ENCODE measurements around the gene GPR3. TPM values are rescaled to one million over a fixed set of nuclear protein-coding genes. Genes with fewer than 3 reads are reported as not detected.

GPR3 gene
- polyA plus RNA-seq, 3 donors from 2014 or later, result not detected

DNA sequence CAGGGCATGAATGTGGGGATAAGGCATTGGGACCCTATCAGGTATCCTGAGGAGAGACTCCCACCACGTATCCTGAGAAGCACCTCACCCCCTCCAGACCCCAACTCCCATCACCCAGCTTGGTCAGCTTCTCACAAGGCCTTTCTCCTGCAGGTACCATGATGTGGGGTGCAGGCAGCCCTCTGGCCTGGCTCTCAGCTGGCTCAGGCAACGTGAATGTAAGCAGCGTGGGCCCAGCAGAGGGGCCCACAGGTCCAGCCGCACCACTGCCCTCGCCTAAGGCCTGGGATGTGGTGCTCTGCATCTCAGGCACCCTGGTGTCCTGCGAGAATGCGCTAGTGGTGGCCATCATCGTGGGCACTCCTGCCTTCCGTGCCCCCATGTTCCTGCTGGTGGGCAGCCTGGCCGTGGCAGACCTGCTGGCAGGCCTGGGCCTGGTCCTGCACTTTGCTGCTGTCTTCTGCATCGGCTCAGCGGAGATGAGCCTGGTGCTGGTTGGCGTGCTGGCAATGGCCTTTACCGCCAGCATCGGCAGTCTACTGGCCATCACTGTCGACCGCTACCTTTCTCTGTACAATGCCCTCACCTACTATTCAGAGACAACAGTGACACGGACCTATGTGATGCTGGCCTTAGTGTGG lies 1.3 kb downstream of the GPR3 start:
- no peak for DNase-seq
- no peaks in the 10 kb centered on the region for H3K9me3 Mint-ChIP-seq
- H3K27ac Mint-ChIP-seq, result peak overlapping the region in 1 of 6 donors; percentile 74
- H3K27me3 Mint-ChIP-seq (ENCODE audit: low read depth in 3 of 3), result peaks cover 6 to 27% (median 16%) of the 10 kb centered on the region in 3 donors
- H3K4me3 Mint-ChIP-seq, result peak overlapping the region in 4 of 5 donors; percentile 46 to 60 (median 54)
- H3K36me3 Mint-ChIP-seq, result no peaks in the 10 kb centered on the region
- peaks cover 9 to 15% of the 10 kb centered on the region in 2 donors for H3K4me1 Mint-ChIP-seq

DNA sequence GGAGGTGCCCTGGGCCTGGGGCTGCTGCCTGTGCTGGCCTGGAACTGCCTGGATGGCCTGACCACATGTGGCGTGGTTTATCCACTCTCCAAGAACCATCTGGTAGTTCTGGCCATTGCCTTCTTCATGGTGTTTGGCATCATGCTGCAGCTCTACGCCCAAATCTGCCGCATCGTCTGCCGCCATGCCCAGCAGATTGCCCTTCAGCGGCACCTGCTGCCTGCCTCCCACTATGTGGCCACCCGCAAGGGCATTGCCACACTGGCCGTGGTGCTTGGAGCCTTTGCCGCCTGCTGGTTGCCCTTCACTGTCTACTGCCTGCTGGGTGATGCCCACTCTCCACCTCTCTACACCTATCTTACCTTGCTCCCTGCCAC lies 1.8 kb downstream of the GPR3 start:
- Mint-ChIP-seq H3K36me3 (no peaks in the 10 kb centered on the region), H3K27me3 (ENCODE audit: low read depth in 3 of 3) (peaks cover 6 to 32% (median 16%) of the 10 kb centered on the region in 3 donors), H3K27ac (peak overlapping the region in 4 of 6 donors; percentile 6 to 83 (median 54)), H3K9me3 (no peaks in the 10 kb centered on the region), H3K4me1 (peaks cover 9 to 15% of the 10 kb centered on the region in 2 donors), H3K4me3 (peak overlapping the region in 4 of 5 donors; percentile 11 to 59 (median 30))
- no peak for DNase-seq

DNA sequence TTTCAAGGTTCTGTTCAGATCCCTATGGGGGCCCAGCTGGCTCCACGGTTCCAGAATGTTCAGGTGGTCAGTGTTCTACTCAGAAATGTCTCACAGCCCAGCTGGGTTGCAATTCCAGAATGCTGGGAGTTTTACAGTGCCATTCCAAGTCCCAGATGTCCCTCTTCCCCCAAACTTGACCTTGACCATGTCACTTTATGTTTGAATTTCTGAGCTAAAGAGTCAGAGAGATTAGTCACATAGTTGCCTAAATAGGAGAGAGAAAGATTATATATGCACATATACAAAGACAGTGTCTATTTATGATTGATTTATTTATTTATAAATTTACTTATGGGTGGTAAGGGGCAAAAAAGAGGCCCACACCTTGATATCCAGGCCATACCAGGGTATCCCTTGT lies 2.5 kb downstream of the GPR3 start:
- Mint-ChIP-seq H3K27ac (peak overlapping the region in 2 of 6 donors; percentile 34 to 46), H3K4me3 (peak overlapping the region in 1 of 5 donors; percentile 2)

DNA sequence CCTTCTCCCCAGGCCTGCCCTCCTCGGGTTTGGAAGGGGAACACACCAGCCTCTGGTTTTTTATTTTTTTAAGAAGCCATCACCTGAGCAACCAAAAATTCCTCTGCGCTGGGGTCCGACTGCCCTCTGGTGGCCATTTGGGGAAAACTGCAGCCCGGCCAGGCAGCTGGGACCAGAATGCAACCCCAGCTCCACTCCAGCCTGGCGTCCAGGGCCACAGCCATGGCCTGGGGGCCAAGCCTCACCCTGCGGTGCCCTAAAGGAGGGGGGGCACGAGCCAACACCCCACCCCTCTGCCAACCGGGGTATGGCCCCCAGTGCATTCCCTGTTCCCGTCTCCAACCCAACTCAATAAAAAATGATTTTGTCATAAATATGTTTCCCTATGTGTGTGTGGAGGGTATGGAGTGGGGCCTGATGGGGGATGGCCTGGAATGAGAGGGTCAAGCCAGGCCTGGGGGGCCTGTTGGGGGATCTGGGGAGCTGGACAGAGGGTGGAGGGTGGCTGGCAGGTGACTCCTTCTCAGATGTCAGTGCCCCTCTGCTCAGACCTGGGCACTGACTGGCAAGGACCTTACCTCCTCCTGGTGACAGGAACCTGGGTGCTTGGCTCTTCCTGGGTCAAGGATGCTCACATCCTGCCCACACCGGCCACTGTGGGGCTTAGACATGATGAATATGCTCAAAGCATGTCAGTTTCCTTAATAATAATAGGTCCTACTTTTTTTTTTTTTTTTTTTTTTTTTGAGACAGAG lies 3.2 kb downstream of the GPR3 start:
- peak; percentile 76 to 80 (median 78) for DNase-seq
- H3K36me3 Mint-ChIP-seq, result no peaks in the 10 kb centered on the region
- H3K9me3 Mint-ChIP-seq, result no peaks in the 10 kb centered on the region
- no peak overlapping the region for H3K4me3 Mint-ChIP-seq
- peaks cover 12 to 16% of the 10 kb centered on the region in 2 donors for H3K4me1 Mint-ChIP-seq
- peaks cover 4 to 35% (median 13%) of the 10 kb centered on the region in 3 donors for H3K27me3 Mint-ChIP-seq (ENCODE audit: low read depth in 3 of 3)
- H3K27ac Mint-ChIP-seq, result no peak overlapping the region

More for the DNA sequence above, 2.5 kb downstream of the GPR3 start:
- no peak for DNase-seq
- H3K4me1 Mint-ChIP-seq, result peaks cover 9 to 15% of the 10 kb centered on the region in 2 donors
- H3K36me3 Mint-ChIP-seq, result no peaks in the 10 kb centered on the region
- H3K9me3 Mint-ChIP-seq, result no peaks in the 10 kb centered on the region
- peaks cover 6 to 34% (median 13%) of the 10 kb centered on the region in 3 donors for H3K27me3 Mint-ChIP-seq (ENCODE audit: low read depth in 3 of 3)

DNA sequence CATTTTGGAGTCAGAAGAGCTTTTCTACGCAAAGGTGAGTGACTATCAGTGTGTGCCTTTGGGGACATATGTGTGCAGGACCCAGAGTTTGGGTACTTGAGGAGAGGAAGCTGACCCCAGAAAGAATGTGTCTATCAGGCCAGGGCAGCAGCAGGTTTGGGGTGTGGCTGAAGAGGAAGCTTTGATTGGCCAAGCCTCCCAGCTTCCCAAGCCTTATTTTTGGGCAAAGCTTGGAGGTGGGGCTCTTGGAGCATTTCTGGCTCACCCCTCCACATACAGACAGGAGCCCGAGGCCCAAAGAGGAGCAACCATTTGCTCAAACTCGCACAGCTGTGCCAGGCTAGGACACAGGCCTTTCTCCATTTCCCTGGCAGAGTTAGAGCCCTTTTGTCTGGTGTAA lies 4.7 kb downstream of the GPR3 start:
- Mint-ChIP-seq H3K9me3 (no peaks in the 10 kb centered on the region), H3K36me3 (no peaks in the 10 kb centered on the region), H3K4me1 (peaks cover 17 to 18% of the 10 kb centered on the region in 2 donors), H3K27ac (no peak overlapping the region), H3K27me3 (ENCODE audit: low read depth in 3 of 3) (peaks cover 2 to 24% (median 9%) of the 10 kb centered on the region in 3 donors), H3K4me3 (no peak overlapping the region)
- DNase-seq, result no peak

DNA sequence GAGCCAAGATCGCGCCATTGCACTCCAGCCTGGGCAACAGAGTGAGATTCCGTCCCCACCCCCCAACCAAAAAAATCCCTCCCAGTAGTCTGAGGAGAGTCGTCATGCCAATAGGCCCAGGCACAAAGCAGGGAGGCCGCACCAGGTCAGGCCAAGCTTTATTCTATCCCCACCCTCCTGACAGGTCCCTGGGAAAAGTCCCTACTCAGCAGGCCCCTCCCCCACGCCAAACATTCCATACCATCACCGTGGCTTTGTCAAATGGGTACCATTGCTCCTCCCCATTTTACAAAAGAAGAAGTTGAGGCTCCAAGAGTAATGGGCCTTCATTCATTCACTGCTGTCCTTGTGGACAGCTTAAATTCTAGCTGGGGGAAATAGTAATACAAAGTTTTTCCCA lies 5.3 kb downstream of the GPR3 start:
- Mint-ChIP-seq H3K27ac (peak overlapping the region in 2 of 6 donors; percentile 7 to 40), H3K9me3 (no peaks in the 10 kb centered on the region), H3K4me3 (no peak overlapping the region), H3K36me3 (no peaks in the 10 kb centered on the region), H3K27me3 (ENCODE audit: low read depth in 3 of 3) (peaks cover 2 to 22% (median 8%) of the 10 kb centered on the region in 3 donors), H3K4me1 (peaks cover 21 to 22% of the 10 kb centered on the region in 2 donors)
- DNase-seq, result no peak

DNA sequence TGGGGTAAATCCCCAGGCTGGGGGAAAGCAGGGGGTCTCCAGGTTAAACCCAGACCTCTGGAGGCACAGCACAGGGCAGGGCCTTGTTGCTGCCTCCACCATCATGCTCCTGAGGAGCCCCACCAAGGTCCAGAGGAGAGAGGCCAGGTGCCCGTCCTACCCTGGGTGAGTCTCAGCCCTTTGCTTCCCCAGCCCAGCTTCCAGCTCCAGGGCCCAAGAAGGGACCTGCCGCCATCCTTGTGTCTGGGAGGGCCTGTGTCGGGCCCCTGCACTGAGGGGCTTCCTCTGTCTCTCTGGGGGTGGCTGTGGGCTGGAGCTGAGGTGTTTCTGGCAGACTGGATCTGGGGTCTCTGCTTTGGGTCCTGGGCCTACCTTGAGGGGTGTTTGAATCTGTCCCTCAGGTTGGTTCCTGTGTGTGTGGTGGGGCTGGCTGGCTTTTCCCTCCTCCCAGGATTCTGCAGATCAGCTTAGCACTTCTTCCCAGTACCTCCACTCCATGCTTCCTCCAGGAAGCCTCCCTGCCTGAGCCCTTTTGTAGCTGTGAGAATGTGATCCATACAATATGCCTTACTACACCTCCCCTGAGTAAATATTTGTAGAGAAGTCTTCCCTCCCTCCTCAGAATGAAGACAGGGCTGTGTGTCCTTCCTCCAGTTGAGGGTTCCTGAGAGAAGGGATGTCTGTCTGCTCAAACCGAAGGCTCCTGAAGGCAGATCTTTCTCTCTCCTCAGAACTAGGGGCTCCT lies 6.2 kb downstream of the GPR3 start:
- DNase-seq, result no peak
- Mint-ChIP-seq H3K36me3 (no peaks in the 10 kb centered on the region), H3K27ac (peak overlapping the region in 3 of 6 donors; percentile 52 to 75 (median 71)), H3K27me3 (ENCODE audit: low read depth in 3 of 3) (peaks cover 2 to 22% (median 11%) of the 10 kb centered on the region in 3 donors), H3K4me1 (peaks cover 28 to 29% of the 10 kb centered on the region in 2 donors), H3K9me3 (no peaks in the 10 kb centered on the region), H3K4me3 (no peak overlapping the region)

DNA sequence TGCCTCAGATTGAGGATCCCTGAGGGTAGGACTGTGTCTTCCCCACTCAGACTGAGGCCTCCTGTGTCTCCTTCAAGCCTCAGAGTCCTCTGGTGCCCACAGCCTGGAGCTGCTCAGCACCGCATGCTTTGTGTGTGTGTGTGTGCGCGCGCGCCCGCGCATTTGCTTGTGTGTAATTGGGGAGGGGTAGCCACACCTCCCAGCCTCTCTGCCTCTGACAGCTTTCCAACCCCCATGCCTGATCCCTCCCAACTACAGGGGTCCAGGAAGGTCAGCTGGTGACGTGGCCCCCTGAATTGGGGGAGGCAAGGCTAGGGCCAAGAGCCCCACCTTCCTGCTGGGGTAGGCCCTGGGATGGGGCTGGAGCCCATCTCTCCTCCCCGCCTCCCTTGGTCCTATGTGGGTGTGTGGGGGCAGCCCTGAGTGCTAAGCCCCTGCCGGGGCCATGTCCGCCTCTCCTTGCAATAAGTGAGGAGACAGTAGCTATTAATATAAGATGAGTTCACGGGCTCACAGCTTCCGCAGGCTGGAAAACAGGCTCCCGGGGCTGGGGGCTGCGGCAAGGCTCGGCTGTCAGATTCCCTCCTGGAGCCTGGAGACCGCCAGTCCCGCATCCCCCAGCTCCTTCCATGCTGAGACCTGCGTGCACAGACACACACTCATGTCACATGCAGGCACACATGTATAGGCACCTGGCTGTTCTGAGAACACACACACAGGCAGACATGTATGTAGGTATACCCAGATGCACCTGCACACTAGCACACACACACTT lies 7.0 kb downstream of the GPR3 start:
- H3K27me3 Mint-ChIP-seq (ENCODE audit: low read depth in 3 of 3), result peaks cover 5 to 17% (median 13%) of the 10 kb centered on the region in 3 donors
- DNase-seq, result no peak
- H3K9me3 Mint-ChIP-seq, result no peaks in the 10 kb centered on the region
- H3K27ac Mint-ChIP-seq, result no peak overlapping the region
- peaks cover 37% of the 10 kb centered on the region in 2 donors for H3K4me1 Mint-ChIP-seq
- H3K4me3 Mint-ChIP-seq, result no peak overlapping the region
- no peaks in the 10 kb centered on the region for H3K36me3 Mint-ChIP-seq

DNA sequence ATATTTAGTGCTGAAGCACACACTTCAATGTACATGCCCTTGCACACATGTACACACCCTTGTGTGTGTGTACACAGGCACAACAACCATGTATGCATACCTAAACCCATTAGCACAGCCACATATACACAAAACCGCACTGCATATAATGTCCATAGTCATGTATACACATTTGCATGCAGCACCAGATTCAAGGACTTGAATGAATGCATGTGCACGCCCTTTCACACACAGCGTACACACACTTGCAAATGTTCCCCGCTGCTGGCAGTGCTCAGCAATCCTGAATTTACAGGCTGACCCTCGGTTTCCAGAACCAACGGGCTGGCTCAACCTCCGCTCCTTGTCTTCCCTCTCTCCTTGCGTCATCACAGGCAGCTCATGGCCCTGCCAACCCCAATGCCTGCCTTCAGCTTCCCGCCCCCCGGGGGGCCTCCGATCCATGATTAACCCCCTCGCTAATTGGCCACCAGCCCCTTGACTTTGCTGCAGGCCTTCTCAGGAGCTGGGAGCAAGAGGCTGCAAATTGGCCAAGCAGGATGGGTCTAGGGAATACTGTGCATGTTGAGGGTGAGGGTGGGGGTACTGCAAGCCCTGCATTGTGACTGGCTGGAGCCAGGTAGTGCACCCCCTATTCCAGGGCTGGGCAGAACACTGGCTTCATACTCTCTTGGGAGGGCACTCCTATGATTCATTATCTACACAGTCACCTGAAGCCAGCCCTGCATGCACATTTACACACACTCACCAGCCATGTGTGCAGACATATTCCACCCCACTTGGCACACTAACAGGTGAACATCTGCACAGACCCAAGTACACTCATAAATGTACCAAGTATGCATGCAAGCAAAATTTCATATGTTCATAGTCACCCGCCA lies 7.9 kb downstream of the GPR3 start:
- Mint-ChIP-seq H3K4me3 (no peak overlapping the region), H3K27ac (peak overlapping the region in 1 of 6 donors; percentile 72), H3K27me3 (ENCODE audit: low read depth in 3 of 3) (peaks cover 3 to 13% (median 11%) of the 10 kb centered on the region in 3 donors), H3K4me1 (peaks cover 34 to 39% of the 10 kb centered on the region in 2 donors), H3K36me3 (no peaks in the 10 kb centered on the region), H3K9me3 (no peaks in the 10 kb centered on the region)
- no peak for DNase-seq

DNA sequence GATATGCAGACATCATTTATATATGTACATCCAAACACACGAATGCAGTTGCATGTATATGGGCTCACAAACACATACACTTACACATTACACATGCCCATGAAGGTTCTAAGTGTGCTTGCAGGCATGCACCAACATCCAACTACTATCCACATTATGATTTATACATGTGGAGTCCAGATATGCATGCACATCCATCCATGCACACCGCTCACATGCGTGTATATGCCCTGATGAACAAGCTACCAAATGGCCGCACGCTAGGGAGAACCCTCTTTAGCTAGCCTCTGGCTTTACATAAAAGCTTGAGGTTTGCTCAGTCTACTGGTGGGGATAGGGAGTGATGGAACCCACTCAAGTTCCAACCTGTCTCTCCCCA lies 8.5 kb downstream of the GPR3 start:
- H3K27ac Mint-ChIP-seq, result peak overlapping the region in 1 of 6 donors; percentile 72
- no peaks in the 10 kb centered on the region for H3K9me3 Mint-ChIP-seq
- H3K36me3 Mint-ChIP-seq, result no peaks in the 10 kb centered on the region
- H3K4me3 Mint-ChIP-seq, result no peak overlapping the region
- DNase-seq, result no peak
- H3K4me1 Mint-ChIP-seq, result peaks cover 34 to 39% of the 10 kb centered on the region in 2 donors
- peaks cover 3 to 13% (median 11%) of the 10 kb centered on the region in 3 donors for H3K27me3 Mint-ChIP-seq (ENCODE audit: low read depth in 3 of 3)

DNA sequence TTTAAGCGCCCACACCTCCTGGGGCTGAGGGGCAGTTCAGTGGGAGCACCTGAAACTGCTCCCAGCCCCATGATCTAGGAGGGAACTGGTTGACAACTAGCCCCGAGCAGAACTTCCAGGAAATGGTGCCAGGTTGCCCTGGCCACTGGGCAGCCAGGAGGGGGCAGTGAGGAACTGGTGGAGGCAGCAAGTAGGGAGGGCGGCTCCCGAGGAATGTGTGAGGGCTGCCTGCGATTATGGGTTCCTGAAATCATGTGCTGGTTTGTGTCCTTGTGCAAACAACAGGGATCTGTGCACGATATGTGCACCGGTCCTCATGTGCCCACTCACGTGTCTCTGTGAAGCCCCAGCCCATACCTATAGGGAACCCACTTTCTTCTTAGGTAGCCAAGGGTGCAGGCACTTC lies 9.9 kb downstream of the GPR3 start:
- Mint-ChIP-seq H3K4me1 (peaks cover 34 to 39% of the 10 kb centered on the region in 2 donors), H3K27ac (peak overlapping the region; percentile 90 to 97 (median 96)), H3K4me3 (peak overlapping the region; percentile 21 to 82 (median 78)), H3K9me3 (no peaks in the 10 kb centered on the region), H3K36me3 (peaks cover 0 to 5% (median 2%) of the 10 kb centered on the region in 3 donors), H3K27me3 (ENCODE audit: low read depth in 3 of 3) (peaks cover 3 to 12% (median 11%) of the 10 kb centered on the region in 3 donors)
- DNase-seq, result no peak

DNA sequence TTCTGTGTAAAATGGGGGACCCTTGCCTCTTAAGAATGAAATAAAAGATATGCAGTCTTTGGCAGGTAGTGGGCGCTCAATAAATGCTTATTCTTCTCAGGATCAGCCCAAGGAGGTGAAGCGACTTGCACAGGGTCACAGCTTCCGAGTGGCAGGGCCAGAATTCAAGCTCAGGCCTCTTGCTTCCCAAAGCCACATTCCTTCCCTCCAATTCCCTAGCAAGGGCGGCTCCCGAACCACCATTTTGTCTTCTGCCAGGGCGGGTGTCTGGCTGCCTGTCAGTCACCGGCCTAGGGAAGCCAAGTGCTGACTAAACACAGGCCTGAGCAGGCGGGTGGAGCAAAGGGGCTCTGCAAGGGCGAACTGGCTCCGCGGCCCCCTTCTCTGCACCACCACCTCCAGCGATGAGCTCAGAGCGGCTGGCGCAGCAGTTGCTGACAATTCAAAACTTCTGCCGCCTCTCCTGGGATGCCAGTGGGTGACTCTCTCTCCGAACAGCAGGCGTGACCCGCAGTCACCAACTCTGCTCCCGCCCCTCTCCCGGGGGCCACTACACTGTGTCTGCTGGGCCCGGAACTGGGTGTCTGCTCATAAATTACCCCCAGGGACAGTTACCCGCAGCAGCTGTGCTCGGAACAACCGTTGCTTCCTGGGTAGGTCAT lies 10.8 kb downstream of the GPR3 start:
- Mint-ChIP-seq H3K27me3 (ENCODE audit: low read depth in 3 of 3) (peaks cover 3 to 9% (median 8%) of the 10 kb centered on the region in 3 donors), H3K4me1 (peaks cover 34 to 39% of the 10 kb centered on the region in 2 donors), H3K36me3 (peaks cover 0 to 11% (median 3%) of the 10 kb centered on the region in 3 donors), H3K9me3 (no peaks in the 10 kb centered on the region), H3K27ac (peak overlapping the region; percentile 90 to 97 (median 96)), H3K4me3 (peak overlapping the region; percentile 68 to 82 (median 78))
- DNase-seq, result peak; percentile 71 to 76 (median 73)
